ENCODE data around the gene TF. TPM values are rescaled to one million over a fixed set of nuclear protein-coding genes. Genes with fewer than 3 reads are reported as not detected.

Gene TF
- total and polyA plus RNA-seq, 2 of the 8 experiments (the other 6 are each of a cell fraction or from before 2014, with no cell fraction given) = 0.02 to 0.26 TPM

DNA sequence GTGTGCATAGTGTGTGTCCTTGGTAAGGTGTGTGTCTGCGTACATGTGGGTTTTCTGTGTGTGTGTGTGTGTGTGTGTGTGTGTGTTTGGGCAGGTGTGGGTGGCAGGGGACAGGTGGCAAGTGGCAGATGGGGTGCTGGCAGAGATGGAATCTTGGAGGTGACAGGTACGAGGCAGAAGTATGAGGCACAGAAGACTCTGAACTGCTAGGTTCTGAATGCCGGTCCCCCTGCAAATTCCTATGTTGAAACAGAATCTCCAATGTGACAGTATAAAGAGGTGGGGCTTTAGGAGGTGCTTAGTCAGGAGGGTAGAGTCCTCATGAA, 89.2 kb downstream of the TF start (continued):
- TF ChIP-seq SUZ12 (IDR thresholded peaks at IDR 0.05; ENCODE audit: low read length) = no peak
